ENCODE measurements around the gene MRPS5.
"Not testable (repeated sequence)": the region's sequence is repeated elsewhere in the genome, so short reads cannot be mapped to it uniquely, and the experiment has no call there.

MRPS5 gene

DNA sequence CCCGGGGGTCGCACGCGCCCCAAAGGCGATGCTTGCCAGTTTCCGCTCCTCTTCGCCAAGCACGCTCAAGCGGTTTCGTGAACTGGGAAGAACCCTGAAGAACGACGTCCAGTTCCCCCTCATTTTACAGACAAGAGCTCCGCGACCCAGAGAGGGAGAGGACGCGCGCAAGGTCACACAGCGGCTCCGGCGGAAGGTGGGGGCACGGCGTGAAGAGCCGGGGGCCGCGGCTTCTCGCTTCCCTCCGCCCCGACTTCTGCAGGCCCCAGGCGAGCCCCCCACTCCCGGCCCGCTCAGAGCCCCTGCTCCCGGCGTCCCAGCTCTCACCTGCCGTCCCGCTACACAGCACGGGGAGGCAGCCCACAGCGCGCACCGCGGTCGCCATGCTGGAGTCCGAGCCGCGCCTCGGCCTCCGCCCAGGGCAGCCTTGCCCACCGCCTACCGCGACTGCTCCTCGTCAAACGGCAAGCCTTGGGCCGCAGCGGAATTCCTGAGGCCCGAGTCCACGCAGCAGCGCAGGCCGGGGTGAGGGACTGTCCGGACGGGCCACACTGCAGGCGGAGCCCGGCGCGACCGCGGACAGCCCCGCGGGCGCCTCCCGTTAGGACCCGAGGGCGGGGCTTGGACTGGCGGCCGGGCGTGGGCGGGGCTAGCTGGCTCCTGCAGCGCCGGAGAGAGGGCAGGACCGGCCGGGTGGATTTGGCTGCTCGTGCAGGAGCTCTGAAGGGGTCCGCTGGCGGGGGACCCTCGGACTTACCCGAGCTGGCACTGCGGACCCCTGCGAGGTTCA lies at the start of gene MRPS5:
Gene MRPS5, minus strand, starts transcription at position 402 of the 790 bp plus-strand sequence. Its CDS starts 17 bp downstream, at position 385.
- peak; percentile 78 for DNase-seq

DNA sequence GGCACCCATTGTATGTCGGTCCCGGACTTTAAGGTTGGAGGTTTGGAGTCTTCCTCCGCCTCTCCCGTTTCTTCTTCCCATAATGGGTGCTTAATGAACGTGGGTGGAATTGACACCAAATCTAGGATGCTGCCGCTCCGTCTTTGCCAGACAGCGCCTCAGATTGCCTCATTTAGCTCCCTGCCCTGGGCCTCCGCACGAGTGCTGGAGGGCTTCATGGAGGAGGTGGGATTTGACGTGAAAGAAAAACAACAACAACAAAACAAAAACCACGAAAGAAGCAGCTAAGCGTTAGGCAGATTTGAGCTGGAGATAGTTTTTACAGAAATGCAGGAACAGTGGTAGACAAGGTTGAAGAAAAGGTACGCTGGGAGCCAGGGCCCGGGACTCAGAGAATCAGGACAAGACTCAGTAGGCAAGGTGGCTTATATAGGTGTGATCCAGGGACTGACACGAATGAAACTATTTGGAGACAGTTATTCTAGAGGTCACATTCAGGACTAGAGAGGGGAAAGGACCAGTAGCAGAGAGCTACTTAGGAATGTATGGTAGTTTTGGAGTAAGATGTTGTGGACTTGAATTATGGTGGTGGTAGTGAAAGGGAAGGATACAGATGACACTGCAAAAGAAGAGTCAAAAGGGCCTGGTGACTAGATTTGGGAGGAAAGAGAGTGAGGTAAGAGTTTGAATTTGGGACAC lies 44.6 kb upstream of the MRPS5 start:
- no peak for DNase-seq

DNA sequence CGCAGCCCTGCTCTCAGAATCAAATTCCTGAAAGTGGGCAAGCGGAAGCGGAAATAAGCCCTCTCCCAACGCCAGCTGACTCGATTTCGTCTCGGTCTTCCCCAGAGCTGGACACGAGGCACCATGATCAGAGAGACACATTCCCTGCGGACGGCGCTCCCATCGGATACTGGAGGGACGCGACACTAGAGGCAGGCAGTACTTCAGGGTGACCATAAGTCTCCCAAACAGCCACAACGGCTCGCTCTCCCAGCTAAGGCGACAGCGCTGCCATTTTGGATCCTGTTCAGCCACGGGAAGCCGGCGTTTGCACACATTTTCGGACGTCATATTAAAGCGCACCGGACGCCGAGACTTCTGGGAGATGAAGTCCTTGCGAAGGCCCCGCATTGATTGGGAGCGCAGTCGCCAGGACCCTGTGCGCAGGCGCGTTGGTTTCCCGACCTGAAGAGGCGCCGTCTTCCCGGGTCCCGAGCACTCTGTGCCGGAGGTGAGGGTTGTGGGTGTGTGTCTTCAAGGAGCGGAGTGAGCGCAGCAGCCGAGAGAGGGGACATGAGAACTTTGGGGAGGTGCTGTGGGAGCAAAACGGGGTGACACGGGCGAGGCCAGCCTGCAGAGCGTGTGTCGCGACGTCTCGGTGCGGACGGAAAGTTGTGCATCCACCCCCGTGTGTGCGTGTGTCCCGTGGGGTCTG lies 43.9 kb upstream of the MRPS5 start, which contains the start of gene ZNF2:
Gene ZNF2, plus strand, starts transcription at position 439 of the 694 bp plus-strand sequence. CDS start 10,418 bp downstream, outside the sequence.
- peak; percentile 97 for DNase-seq

DNA sequence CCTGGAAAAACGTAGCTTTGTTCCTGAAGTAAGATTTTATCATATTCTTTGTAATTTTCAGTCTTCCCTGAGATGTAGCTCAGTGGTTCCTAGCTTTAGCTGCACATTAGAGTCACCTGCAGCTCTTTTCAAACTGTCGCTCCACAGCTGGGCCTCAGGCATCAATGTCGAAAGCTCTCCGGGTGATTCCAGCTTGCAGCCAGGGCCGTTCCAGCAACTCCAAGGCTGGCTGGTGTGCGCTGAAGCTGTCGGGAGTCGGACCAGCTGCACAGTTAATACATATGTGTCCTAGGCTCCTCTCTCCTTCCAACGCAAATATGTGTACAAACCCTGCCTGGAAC lies 43.4 kb upstream of the MRPS5 start:
- DNase-seq = no peak

DNA sequence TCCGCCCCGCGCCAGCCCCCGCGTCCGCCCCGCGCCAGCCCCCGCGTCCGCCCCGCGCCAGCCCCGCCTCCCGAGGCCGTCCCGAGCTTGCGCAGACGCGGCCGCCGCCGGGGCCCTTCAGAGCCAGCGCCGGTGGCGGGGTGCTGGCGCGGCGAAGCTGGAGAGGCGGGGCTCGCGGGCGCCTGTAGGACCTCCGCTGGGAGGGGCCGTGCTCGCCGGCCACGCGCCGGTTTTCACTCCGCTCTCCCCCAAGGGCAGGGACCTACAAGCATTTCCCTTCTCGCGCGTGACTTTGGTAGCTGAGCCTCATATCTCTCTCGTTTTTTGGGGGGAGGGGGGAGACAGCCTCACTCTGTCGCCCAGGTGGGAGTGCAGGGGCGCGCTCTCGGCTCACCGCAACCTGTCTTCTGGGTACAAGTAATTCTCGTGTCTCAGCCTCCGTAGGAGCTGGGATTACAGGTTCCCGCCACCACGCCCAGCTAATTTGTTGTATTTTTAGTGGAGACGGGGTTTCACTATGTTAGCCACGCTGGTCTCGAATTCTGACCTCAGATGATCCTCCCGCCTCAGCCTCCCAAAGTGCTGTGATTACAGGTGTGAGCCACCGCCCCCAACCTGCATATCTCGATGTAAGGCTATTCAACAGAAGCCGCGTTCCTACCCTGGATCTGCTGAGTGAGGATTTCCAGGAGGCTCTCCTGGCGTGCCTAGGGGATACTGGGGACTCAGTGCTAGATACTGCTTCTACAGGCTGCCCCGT lies 38.3 kb upstream of the MRPS5 start, which contains the start of gene ZNF514:
Gene ZNF514, minus strand, starts transcription at position 159 of the 760 bp plus-strand sequence. CDS start 6,595 bp downstream, outside the sequence.
- DNase-seq = peak; percentile 79

DNA sequence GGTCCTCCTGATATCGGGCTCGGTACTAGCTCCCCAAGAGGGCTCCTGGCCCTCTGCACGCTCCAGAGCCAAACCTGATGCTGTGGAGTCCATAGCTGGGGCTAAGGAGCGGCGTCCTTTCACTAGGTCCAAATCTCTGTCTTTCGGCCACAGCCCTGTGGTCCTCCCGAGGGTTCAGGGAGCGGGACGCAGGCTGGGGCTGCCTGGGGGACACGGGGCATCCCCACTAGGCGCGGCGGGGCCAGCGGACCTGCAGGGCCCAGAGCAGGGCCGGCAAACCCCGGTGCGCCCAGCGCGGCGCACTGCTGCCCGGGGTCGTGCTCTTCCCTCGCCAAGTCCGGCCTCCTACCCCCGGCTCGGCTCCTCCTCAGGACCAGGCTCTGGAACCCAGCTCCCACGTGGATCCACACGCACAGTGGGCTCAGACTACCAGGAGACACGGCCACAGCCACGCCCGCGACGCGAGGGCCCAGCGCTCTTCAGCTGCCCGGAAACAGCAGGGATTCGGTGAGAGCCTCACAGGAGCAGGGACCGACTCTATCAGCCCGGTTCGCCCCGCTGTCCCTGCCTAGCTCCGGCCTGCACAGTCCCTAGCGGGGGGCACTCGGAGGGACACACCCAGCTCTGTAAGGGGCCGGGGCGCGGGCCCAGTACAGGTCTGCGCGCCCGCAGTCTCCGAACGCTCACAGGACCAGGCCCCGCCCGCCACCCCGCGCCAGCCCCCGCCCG lies 37.4 kb upstream of the MRPS5 start:
- DNase-seq = peak; percentile 78

DNA sequence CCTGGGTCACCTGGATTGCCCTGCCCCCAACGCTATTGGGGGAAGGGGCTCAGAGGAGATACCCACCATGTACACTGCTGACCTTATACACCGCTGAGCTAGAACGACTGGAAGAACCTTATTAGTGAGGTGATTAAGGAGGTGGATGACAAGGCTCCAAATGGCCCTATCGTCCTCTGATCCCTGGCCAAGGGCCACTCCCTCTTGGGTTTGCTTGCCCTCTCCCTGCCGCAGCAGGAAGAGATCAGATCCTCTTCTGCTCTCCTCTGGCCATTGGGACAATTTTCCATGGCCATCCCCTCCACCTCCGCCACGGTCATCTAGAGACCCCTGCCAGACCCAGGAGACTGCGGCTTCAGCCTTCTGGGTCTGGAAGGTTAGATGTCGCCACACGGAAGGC lies 36.8 kb upstream of the MRPS5 start:
- DNase-seq = peak; percentile 44

DNA sequence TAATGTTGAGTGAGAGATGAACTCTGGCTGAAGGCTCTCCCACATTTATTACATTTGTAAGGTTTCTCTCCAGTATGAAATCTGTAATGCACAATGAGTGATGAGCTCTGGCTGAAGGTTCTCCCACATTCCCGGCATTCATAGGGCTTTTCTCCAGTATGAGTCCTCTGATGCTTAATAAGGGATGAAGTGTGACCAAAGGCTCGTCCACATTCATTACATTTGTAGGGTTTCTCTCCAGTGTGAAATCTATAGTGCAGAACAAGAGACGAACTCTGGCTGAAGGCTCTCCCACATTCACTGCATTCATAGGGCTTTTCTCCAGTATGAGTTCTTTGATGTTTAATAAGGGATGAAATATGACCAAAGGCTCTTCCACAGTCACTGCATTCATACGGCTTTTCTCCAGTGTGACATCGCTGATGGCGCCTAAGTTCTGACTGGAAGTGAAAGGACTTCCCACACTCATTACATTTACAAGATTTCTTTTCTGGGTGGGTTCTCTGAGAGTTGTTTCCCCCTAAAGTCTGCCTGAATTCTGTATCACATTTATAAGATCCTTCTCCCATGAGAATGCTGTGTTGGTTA lies 27.9 kb upstream of the MRPS5 start:
- DNase-seq = no peak

DNA sequence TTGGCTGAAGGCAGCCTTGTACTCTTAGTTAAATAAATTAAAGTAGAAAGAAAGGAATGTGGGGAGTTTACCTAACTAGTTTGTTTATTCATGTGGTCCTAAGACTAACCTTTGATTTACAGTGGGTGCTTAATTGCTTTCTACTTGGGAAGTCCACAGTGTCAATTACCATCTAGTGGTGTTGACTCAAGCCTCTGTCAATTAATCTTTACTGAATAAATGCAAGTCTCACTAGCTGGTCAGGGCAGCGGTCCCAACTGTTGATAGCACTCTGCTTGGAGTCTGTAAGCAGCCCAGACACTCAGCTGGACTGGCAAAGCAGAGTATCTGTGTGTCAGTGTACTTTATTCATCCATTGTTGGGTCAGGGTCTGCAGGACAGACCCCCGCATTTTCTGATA lies 22.2 kb upstream of the MRPS5 start:
- DNase-seq = no peak

DNA sequence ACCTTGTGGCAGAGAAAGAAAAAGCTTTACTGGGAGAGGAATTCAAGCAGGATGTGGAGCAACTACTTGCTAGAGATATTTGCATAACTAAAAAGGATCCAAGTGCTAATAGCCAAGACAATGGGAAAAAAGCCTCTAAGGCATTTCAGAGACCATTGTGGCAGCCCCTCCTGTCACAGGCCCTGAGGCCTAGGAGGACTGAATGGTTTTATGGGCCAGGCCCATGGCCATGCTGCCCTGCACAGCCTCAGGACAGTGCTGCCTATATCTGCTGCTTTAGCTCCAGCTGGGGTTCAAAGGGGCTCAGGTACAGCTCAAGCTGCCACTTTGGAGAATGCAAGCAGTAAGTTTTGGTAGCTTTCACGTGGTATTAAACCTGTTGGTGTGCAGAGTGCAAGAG lies 17.1 kb upstream of the MRPS5 start:
- DNase-seq = no peak

DNA sequence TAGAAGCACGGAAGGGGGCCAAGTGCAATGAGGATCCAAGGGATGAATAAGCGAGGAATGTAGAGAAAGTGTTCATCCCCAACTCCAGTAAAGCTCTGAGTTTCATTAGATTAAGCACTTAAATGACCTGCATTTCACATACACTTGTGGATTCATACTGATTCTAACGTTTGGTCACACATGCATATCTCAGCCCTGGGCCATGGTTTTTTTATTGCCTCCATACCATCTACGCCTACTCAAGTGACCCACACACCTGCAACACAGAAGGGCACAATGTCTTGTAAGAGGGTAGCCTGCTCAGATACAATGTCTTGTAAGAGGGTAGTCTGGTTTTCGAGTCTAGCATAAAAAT lies 566 bp upstream of the MRPS5 start:
- peak; percentile 13 for DNase-seq

DNA sequence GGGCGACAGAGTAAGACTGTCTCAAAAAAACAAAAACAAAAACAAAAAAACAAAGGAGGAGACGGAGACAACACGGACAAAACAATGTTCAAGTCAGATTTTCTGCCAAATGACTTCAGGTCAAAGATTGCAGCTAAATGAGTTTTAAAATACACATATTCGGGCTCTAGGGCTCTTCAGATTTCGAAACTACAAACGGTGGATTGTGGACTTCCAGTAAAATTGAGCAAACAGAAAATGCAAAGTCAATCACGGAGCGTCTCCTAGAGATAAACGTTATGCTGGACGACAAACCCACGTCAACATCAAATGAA lies 558 bp downstream of the MRPS5 start:
- DNase-seq = no peak

DNA sequence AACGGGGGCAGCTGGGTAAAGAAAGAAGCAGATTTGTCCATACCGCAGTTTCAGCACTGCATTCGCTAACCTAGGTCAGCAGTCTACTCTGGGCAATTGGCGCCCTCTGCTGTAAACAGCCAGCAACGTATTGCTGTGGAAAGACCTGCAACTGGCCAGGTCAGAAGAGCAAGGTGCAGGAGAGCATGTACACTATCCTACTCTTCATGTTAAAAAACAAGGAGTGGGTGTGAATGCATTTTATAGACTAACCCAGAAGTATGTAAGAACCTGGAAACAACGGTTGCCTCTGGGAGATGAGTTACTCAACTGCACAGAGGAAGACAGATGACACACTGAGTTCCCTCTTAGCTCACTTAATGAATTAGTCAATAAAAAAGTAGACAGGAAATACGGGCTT lies 6.2 kb downstream of the MRPS5 start:
- DNase-seq = peak; percentile 71

DNA sequence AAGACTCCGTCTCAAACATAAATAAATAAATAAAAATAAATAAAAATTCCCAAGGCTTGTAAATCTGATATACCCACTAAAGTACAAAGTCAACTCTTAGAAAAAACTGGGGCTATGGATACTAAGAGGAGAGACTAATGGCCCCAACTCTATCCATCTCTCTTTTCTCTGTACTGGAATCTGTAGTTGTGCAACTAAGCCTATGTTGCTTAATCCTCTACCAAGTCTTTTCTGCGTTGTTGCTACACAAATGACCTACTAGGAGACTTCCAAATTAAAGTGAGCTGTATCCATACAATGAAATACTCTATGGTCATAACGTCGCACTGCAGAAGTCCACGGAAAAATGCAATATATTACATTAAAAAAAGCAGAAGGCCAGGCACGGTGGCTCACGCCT lies 8.1 kb downstream of the MRPS5 start:
- no peak for DNase-seq

DNA sequence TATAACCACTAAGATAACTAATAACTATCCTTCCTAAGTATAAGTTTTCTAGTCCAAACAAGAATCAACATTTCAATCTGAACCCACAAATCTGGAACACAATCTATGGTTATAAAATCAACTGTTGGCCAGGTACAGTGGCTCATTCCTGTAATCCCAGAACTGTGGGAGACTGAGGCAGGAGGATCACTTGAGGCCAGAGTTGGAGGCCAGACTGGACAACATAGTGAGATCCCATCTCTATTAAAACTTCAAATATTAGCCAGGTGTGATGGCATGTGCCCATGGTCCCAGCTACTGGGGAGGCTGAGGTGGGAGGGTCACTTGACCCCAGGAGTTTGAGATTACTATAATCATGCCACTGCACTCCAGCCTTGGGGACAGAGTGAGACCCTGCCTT lies 11.2 kb downstream of the MRPS5 start:
- DNase-seq = no peak

DNA sequence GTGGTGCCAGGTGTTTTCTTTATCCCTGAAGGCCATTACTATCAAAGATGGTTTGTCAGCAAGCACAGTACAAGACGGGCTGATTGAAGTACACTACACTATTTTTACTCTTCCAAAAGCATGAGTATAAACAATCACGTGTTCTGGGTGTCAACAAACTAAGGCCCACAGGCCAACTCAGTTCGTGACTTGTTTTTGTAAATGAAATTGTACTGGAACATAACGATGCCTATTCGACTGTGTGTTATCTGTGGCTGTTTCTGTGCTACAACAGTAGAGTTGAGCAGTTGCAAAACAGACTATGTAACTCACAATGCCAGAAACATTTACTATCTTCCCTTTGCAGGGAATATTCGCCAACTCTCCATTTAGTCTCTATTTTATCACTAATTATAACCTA lies 12.3 kb downstream of the MRPS5 start:
- DNase-seq = no peak

DNA sequence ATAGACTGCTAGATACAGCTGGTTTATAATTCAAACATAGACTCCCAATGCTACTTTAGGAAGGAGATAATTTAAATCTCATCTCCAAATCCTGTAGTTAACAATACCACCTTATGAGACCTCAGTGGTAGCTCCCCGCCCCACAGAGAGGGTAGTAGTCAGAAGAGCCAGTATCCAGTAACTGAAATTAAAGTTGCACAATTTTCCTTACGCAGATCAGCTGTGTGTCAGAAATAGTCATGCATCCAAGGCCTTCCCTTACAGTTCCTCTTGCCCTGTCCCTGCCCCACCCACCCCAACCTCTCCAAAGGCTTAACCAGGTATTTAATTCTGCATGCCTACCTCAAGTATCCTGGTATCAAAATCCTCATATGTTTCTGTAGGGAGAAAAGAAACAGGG lies 15.5 kb downstream of the MRPS5 start:
- DNase-seq = no peak

DNA sequence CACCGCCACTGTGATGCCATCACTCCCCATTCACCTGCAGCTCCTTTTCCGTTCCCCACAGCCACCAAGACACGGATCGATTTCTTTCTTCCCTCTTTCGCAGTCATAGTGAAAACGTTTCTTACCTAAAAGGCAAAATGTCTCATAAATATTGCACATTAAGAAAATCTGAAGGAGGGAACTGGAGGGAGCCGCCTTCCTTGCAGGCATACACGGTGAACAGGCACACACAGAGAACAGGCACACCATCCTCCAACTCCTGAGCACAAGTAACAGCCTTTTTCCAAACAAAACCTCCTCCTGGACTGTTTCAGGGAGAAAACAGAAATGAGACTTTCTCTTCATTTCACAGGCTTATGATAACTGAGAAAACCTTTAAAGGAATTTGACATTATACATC lies 17.0 kb downstream of the MRPS5 start:
- DNase-seq = no peak

DNA sequence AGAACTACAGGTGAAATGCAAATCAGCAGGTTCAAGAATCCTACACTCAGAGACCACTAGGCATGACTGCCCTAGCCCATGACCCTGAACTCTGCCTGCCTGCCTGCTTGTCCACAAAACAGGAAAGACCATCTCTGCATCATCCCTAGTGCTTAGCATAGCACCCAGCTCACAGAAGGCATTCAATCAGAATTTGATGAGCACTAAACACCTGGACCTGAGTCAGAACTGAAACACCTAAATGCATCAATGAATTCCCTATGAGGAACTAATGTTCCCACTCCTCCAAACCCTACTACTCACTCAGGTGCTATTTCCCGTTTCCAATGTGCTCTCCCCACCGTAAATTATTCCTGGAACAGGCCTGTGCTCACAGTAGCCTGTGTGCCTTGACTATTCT lies 21.7 kb downstream of the MRPS5 start:
- DNase-seq = no peak

DNA sequence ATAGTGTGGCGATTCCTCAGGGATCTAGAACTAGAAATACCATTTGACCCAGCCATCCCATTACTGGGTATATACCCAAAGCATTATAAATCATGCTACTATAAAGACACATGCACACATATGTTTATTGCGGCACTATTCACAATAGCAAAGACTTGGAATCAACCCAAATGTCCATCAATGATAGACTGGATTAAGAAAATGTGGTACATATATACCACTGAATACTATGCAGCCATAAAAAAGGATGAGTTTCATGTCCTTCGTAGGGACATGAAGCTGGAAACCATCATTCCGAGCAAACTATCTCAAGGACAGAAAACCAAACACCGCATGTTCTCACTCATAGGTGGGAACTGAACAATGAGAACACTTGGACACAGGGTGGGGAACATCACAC lies 23.3 kb downstream of the MRPS5 start:
- not testable (repeated sequence) for DNase-seq

DNA sequence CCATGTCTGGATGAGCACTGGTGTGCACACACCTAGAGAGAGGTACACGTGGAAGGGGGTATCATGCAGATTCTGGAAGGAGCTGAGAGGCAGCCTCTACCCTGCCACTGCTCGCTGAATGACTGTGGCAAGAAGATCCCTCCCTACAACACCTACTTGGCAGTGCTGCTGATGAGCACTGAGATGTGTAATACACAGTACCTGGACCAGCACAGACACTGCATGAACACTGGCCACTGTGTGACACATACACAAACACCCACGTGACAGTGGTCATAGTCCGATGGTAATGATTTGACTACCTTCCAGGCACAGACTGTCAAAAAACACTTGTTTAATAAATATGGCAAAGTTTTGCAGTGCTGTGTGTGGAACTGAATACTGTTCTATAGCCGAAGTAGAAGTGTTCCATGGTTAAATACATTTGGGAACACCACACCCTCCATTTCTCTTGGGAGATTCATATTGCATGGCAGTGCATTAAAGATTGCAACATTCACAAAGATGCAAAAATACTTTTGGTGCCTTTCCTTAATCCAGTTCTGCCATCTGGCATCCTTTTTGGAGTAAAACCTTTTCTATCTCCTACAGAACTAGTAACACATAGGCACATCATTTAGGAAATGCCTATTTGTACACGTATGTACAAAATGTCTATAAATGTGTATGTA lies 29.6 kb downstream of the MRPS5 start:
- DNase-seq = no peak

DNA sequence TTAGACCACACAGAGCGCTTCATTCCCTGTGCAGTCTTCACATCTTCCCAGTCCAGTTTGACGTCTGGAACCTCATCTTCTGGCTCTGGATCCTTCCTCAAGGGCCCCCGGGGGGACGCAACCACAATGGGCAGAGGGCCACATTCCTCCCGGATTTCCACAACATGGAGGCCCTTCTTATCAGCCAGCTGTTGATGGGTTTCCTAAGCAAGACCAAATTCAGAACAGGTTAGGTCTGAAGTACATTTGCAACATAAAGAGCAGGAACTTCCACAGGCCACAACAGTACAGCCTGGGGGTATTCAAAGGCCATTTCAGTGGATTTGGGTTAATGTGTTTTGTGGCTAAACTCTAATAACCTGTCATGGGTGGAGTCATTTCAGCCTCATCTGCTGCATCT lies 34.2 kb downstream of the MRPS5 start:
- DNase-seq = no peak
